Measurements from ENCODE around the gene ZNF324B.

ZNF324B gene

DNA sequence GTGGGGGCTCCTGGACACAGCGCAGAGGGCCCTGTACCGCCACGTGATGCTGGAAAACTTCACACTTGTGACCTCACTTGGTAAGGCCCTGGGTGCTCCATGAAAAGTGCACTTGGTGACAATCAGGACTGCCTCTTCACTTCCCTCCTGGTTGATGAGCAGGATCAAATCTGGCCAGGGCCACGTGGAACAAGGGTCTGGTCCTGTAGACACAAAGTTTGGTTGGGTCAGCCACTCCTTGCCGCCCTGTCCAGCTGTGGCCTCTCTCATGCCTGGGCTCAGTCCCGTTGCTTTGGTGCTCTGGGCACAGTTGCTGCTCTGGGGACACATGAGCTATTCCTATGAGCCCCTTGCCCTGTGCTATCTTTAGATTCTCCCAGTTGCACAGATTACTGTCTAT lies 2.3 kb downstream of the ZNF324B start:
- H2AFZ ChIP-seq (ENCODE audit: low read length) = no peak overlapping the region
- no peak overlapping the region for H2BK15ac ChIP-seq (ENCODE audit: low read length)
- H3K4me2 ChIP-seq (ENCODE audit: insufficient read depth, low read length, poor library complexity, severe bottlenecking) = no peak overlapping the region
- no CpG with 5 or more reads among the region's 6 CpGs for WGBS, 2 donors (ENCODE audit: extremely low coverage in 2 of 2, insufficient read length in 2 of 2, insufficient replicate concordance in 1 of 2)
- H3K9ac ChIP-seq (ENCODE audit: low read depth, low read length, poor library complexity) = no peak overlapping the region
- no peak overlapping the region for H4K91ac ChIP-seq (ENCODE audit: low read depth, low read length, poor library complexity)
- no peak overlapping the region for H3K18ac ChIP-seq (ENCODE audit: low read length)
- H2BK12ac ChIP-seq (ENCODE audit: low read length) = no peak overlapping the region
- no peak overlapping the region for H3K23ac ChIP-seq (ENCODE audit: low read depth, low read length, poor library complexity)
- H3K9me3 ChIP-seq (replicated peaks in 1 of 2; ENCODE audit: control insufficient read depth in 2 of 2, insufficient read depth in 1 of 2, low read depth in 1 of 2, low read length in 2 of 2) = peaks cover 2 to 16% of the 10 kb centered on the region in 2 donors
- no peak overlapping the region for H2BK5ac ChIP-seq (ENCODE audit: low read length)
- peaks cover 0 to 4% (median 0%) of the 10 kb centered on the region in 3 experiments for H3K27me3 ChIP-seq (ENCODE audit: control insufficient read depth in 3 of 3, insufficient read depth in 3 of 3, low read depth in 1 of 3, low read length in 3 of 3)
- no peak overlapping the region for H3K4ac ChIP-seq (ENCODE audit: low read length)
- no peak for DNase-seq (ENCODE audit: low spot score)
- no peak overlapping the region for H3K4me3 ChIP-seq (ENCODE audit: low read length in 2 of 2)
- peaks cover 5 to 34% of the 10 kb centered on the region in 2 donors for H3K36me3 ChIP-seq (replicated peaks in 1 of 2; ENCODE audit: control insufficient read depth in 2 of 2, insufficient read depth in 2 of 2, low read length in 2 of 2)
- no peaks in the 10 kb centered on the region for H3K79me1 ChIP-seq (ENCODE audit: low read depth, low read length)
- H3K4me1 ChIP-seq (ENCODE audit: control insufficient read depth in 2 of 2, insufficient read depth in 1 of 2, low read depth in 1 of 2, low read length in 2 of 2) = peaks cover 2 to 10% of the 10 kb centered on the region in 2 donors
- H2BK120ac ChIP-seq (ENCODE audit: low read depth, low read length) = no peak overlapping the region
- no peak overlapping the region for H4K8ac ChIP-seq (ENCODE audit: low read depth, low read length)
- no peak overlapping the region for H2AK5ac ChIP-seq (ENCODE audit: low read depth, low read length)
- H3K27ac ChIP-seq (replicated peaks; ENCODE audit: low read length) = no peak overlapping the region
- no peak overlapping the region for H3K14ac ChIP-seq (ENCODE audit: low read length)

DNA sequence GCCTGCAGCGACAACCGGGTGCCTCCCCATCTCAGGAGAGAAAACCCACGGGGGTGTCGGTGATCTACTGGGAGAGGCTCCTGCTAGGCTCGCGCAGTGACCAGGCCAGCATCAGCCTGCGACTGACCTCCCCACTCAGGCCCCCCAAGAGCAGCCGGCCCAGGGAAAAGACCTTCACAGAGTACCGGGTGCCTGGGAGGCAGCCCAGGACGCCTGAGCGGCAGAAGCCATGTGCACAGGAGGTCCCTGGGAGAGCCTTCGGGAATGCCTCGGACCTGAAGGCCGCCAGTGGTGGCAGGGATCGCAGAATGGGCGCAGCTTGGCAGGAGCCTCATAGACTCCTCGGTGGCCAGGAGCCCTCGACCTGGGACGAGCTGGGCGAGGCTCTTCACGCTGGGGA lies 3.9 kb downstream of the ZNF324B start:
- Histone ChIP-seq H3K9me3 (replicated peaks in 1 of 2; ENCODE audit: control insufficient read depth in 2 of 2, insufficient read depth in 1 of 2, low read depth in 1 of 2, low read length in 2 of 2) (peaks cover 0 to under 1% of the 10 kb centered on the region in 2 donors), H3K4me2 (ENCODE audit: insufficient read depth, low read length, poor library complexity, severe bottlenecking) (no peak overlapping the region), H3K14ac (ENCODE audit: low read length) (no peak overlapping the region), H2BK120ac (ENCODE audit: low read depth, low read length) (no peak overlapping the region), H3K27ac (replicated peaks; ENCODE audit: low read length) (no peak overlapping the region), H4K8ac (ENCODE audit: low read depth, low read length) (no peak overlapping the region), H2BK12ac (ENCODE audit: low read length) (no peak overlapping the region), H4K91ac (ENCODE audit: low read depth, low read length, poor library complexity) (no peak overlapping the region), H3K79me1 (ENCODE audit: low read depth, low read length) (no peaks in the 10 kb centered on the region), H2BK15ac (ENCODE audit: low read length) (no peak overlapping the region), H2BK5ac (ENCODE audit: low read length) (no peak overlapping the region), H3K27me3 (ENCODE audit: control insufficient read depth in 3 of 3, insufficient read depth in 3 of 3, low read depth in 1 of 3, low read length in 3 of 3) (peaks cover 0 to 4% (median 0%) of the 10 kb centered on the region in 3 experiments), H3K4me3 (ENCODE audit: low read length in 2 of 2) (no peak overlapping the region), H3K4ac (ENCODE audit: low read length) (no peak overlapping the region), H2AK5ac (ENCODE audit: low read depth, low read length) (no peak overlapping the region), H3K23ac (ENCODE audit: low read depth, low read length, poor library complexity) (no peak overlapping the region), H3K4me1 (ENCODE audit: control insufficient read depth in 2 of 2, insufficient read depth in 1 of 2, low read depth in 1 of 2, low read length in 2 of 2) (peaks cover 2 to 10% of the 10 kb centered on the region in 2 donors), H3K36me3 (replicated peaks in 1 of 2; ENCODE audit: control insufficient read depth in 2 of 2, insufficient read depth in 2 of 2, low read length in 2 of 2) (peaks cover 5 to 34% of the 10 kb centered on the region in 2 donors), H2AFZ (ENCODE audit: low read length) (no peak overlapping the region), H3K18ac (ENCODE audit: low read length) (no peak overlapping the region), H3K9ac (ENCODE audit: low read depth, low read length, poor library complexity) (no peak overlapping the region)
- no CpG with 5 or more reads among the region's 21 CpGs for WGBS, 2 donors (ENCODE audit: extremely low coverage in 2 of 2, insufficient read length in 2 of 2, insufficient replicate concordance in 1 of 2)
- no peak for DNase-seq (ENCODE audit: low spot score)

DNA sequence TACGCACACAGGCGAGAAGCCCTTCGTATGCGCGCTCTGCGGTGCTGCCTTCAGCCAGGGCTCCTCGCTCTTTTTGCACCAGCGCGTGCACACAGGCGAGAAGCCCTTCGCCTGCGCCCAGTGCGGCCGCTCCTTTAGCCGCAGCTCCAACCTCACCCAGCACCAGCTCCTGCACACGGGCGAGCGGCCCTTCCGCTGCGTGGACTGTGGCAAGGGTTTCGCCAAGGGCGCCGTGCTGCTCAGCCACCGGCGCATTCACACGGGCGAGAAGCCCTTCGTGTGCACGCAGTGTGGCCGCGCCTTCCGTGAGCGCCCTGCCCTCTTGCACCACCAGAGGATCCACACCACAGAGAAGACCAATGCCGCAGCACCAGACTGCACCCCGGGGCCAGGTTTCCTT lies 4.7 kb downstream of the ZNF324B start:
- no peak overlapping the region for H2AK5ac ChIP-seq (ENCODE audit: low read depth, low read length)
- peaks cover 0 to 4% of the 10 kb centered on the region in 2 donors for H3K4me1 ChIP-seq (ENCODE audit: control insufficient read depth in 2 of 2, insufficient read depth in 1 of 2, low read depth in 1 of 2, low read length in 2 of 2)
- WGBS, 2 donors (ENCODE audit: extremely low coverage in 2 of 2, insufficient read length in 2 of 2, insufficient replicate concordance in 1 of 2) = no CpG with 5 or more reads among the region's 35 CpGs
- no peak overlapping the region for H2BK12ac ChIP-seq (ENCODE audit: low read length)
- H2BK5ac ChIP-seq (ENCODE audit: low read length) = no peak overlapping the region
- H3K23ac ChIP-seq (ENCODE audit: low read depth, low read length, poor library complexity) = no peak overlapping the region
- no peak overlapping the region for H3K4me3 ChIP-seq (ENCODE audit: low read length in 2 of 2)
- H3K14ac ChIP-seq (ENCODE audit: low read length) = no peak overlapping the region
- H4K8ac ChIP-seq (ENCODE audit: low read depth, low read length) = no peak overlapping the region
- H3K4ac ChIP-seq (ENCODE audit: low read length) = no peak overlapping the region
- peaks cover 5 to 34% of the 10 kb centered on the region in 2 donors for H3K36me3 ChIP-seq (replicated peaks in 1 of 2; ENCODE audit: control insufficient read depth in 2 of 2, insufficient read depth in 2 of 2, low read length in 2 of 2)
- H2AFZ ChIP-seq (ENCODE audit: low read length) = no peak overlapping the region
- H3K27me3 ChIP-seq (ENCODE audit: control insufficient read depth in 3 of 3, insufficient read depth in 3 of 3, low read depth in 1 of 3, low read length in 3 of 3) = no peaks in the 10 kb centered on the region
- no peaks in the 10 kb centered on the region for H3K79me1 ChIP-seq (ENCODE audit: low read depth, low read length)
- no peak overlapping the region for H3K9ac ChIP-seq (ENCODE audit: low read depth, low read length, poor library complexity)
- no peak overlapping the region for H2BK120ac ChIP-seq (ENCODE audit: low read depth, low read length)
- no peak overlapping the region for H3K27ac ChIP-seq (replicated peaks; ENCODE audit: low read length)
- no peak overlapping the region for H2BK15ac ChIP-seq (ENCODE audit: low read length)
- H3K4me2 ChIP-seq (ENCODE audit: insufficient read depth, low read length, poor library complexity, severe bottlenecking) = no peak overlapping the region
- no peak overlapping the region for H3K18ac ChIP-seq (ENCODE audit: low read length)
- H3K9me3 ChIP-seq (replicated peaks in 1 of 2; ENCODE audit: control insufficient read depth in 2 of 2, insufficient read depth in 1 of 2, low read depth in 1 of 2, low read length in 2 of 2) = no peaks in the 10 kb centered on the region
- H4K91ac ChIP-seq (ENCODE audit: low read depth, low read length, poor library complexity) = no peak overlapping the region
- DNase-seq (ENCODE audit: low spot score) = no peak

DNA sequence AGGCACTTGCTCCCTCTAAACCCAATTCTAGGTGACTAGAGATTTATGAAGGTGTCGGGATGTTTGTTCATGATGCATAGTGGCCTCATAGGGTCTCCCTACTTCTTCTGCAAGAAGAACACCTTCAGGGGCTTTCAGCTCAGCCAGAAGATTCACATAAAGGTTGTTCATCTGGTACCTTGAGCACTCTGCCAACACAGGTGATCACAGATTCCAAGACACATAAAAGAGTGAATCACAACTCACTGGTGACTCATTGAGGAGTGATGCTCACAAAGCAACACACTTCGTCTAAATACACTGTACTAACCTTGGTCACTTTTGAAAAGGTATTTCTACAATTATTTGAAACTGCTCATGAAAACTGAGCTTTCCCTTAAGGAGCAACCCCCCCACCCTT lies 8.6 kb downstream of the ZNF324B start:
- Histone ChIP-seq H2AFZ (ENCODE audit: low read length) (no peak overlapping the region), H3K27ac (replicated peaks; ENCODE audit: low read length) (no peak overlapping the region), H2BK120ac (ENCODE audit: low read depth, low read length) (no peak overlapping the region), H4K8ac (ENCODE audit: low read depth, low read length) (no peak overlapping the region), H3K14ac (ENCODE audit: low read length) (no peak overlapping the region), H2BK15ac (ENCODE audit: low read length) (no peak overlapping the region), H4K91ac (ENCODE audit: low read depth, low read length, poor library complexity) (no peak overlapping the region), H3K4ac (ENCODE audit: low read length) (no peak overlapping the region), H3K79me1 (ENCODE audit: low read depth, low read length) (no peaks in the 10 kb centered on the region), H3K27me3 (ENCODE audit: control insufficient read depth in 3 of 3, insufficient read depth in 3 of 3, low read depth in 1 of 3, low read length in 3 of 3) (no peaks in the 10 kb centered on the region), H2BK12ac (ENCODE audit: low read length) (no peak overlapping the region), H3K9ac (ENCODE audit: low read depth, low read length, poor library complexity) (no peak overlapping the region), H2BK5ac (ENCODE audit: low read length) (no peak overlapping the region), H3K18ac (ENCODE audit: low read length) (no peak overlapping the region), H3K4me1 (ENCODE audit: control insufficient read depth in 2 of 2, insufficient read depth in 1 of 2, low read depth in 1 of 2, low read length in 2 of 2) (no peaks in the 10 kb centered on the region), H3K4me2 (ENCODE audit: insufficient read depth, low read length, poor library complexity, severe bottlenecking) (no peak overlapping the region), H3K9me3 (replicated peaks in 1 of 2; ENCODE audit: control insufficient read depth in 2 of 2, insufficient read depth in 1 of 2, low read depth in 1 of 2, low read length in 2 of 2) (no peaks in the 10 kb centered on the region), H3K23ac (ENCODE audit: low read depth, low read length, poor library complexity) (no peak overlapping the region), H3K36me3 (replicated peaks in 1 of 2; ENCODE audit: control insufficient read depth in 2 of 2, insufficient read depth in 2 of 2, low read length in 2 of 2) (peaks cover 3 to 21% of the 10 kb centered on the region in 2 donors), H3K4me3 (ENCODE audit: low read length in 2 of 2) (no peak overlapping the region), H2AK5ac (ENCODE audit: low read depth, low read length) (no peak overlapping the region)
- no CpG with 5 or more reads among the region's 2 CpGs for WGBS, 2 donors (ENCODE audit: extremely low coverage in 2 of 2, insufficient read length in 2 of 2, insufficient replicate concordance in 1 of 2)
- no peak for DNase-seq (ENCODE audit: low spot score)
